Measurements from ENCODE around the gene SLC25A29.

- TF ChIP-seq CTCF (conservative IDR thresholded peaks at IDR 0.05; ENCODE audit: low read length) = no peak
- TF ChIP-seq EZH2phosphoT487 (IDR thresholded peaks at IDR 0.05; ENCODE audit: borderline replicate concordance) = no peak
These were observed 44.7 kb upstream of the SLC25A29 start for GRCh38 chr14:100350986-100351385.

All from Loucy (cell line).